HepG2 (cell line): ENCODE measurements around the gene OVAAL. TPM values are rescaled to one million over a fixed set of nuclear protein-coding genes. Genes with fewer than 3 reads are reported as not detected.

Experiments
- CHD2 ChIP-seq: IDR thresholded peaks from 2 replicates; pipeline ENCODE4 v1.6.1; 2011; ENCODE audit warnings: low read depth, low read length, improper control_type of control experiment
- ETV6 ChIP-seq: sonication (generic); formaldehyde crosslinking; conservative IDR thresholded peaks from 2 replicates; pipeline ENCODE4 v1.4.0; 2020; ENCODE audit warnings: missing genetic modification reagents
- GATA4 ChIP-seq: sonication (generic); IDR thresholded peaks from 2 replicates; pipeline ENCODE4 v1.6.1; 2016; ENCODE audit warnings: antibody characterized with exemption, low read depth, borderline replicate concordance
- GATAD2A ChIP-seq: IDR thresholded peaks from 2 replicates; pipeline ENCODE4 v1.6.1; 2016
- HNRNPK ChIP-seq: fragments of 200-400 bp; formaldehyde crosslinking; IDR thresholded peaks from 2 replicates; pipeline ENCODE4 v1.6.1; 2018; ENCODE audit warnings: low read length, low read depth, moderate library complexity, mild to moderate bottlenecking; ENCODE audit not compliant: poor library complexity, severe bottlenecking
- SALL1 ChIP-seq: sonication (generic); formaldehyde crosslinking; IDR thresholded peaks from 2 replicates; pipeline ENCODE4 v1.8.0; 2022; ENCODE audit warnings: mild to moderate bottlenecking, missing genetic modification reagents
- TCF7L2 ChIP-seq: IDR thresholded peaks from 2 replicates; pipeline ENCODE4 v1.6.1; 2011; ENCODE audit warnings: mild to moderate bottlenecking, low read depth, low read length, moderate library complexity
- ZNF331 ChIP-seq: sonication (generic); formaldehyde crosslinking; IDR thresholded peaks from 2 replicates; pipeline ENCODE4 v1.4.0; 2020; ENCODE audit warnings: missing genetic modification reagents
- ZNF503 ChIP-seq: sonication (generic); formaldehyde crosslinking; IDR thresholded peaks from 2 replicates; pipeline ENCODE4 v1.4.0; 2020; ENCODE audit warnings: missing genetic modification reagents
- polyA plus RNA-seq, 8 experiments: library from polyadenylated mRNA; depleted of rRNA in 3 of 8; stranded (reverse) in 7 of 8; unstranded in 1 of 8; fragments of >200 nt; fragmentation: Illumina TruSeq in 4 of 8; extraction: Trizol in 4 of 8; gene quantifications; 2 replicates each; pipeline versions ENCODE4 v1.2.1 to v1.2.3, GENCODE V29; 2011 to 2016; ENCODE audit warnings: low read depth in 4 of 8, missing spikeins in 1 of 8, mixed read lengths in 1 of 8; ENCODE audit not compliant: insufficient read depth in 1 of 8
- total RNA-seq, 5 experiments: library from RNA; depleted of rRNA; stranded (reverse); fragments of >200 nt; fragmentation: Illumina TruSeq; extraction: Trizol; gene quantifications; 2 replicates each; pipeline ENCODE4 v1.2.3, GENCODE V29; 2016; ENCODE audit warnings: low read depth in 1 of 5
- TF ChIP-seq, protein P1 (sequence below): sonication (generic); formaldehyde crosslinking; IDR thresholded peaks from 2 replicates; pipeline ENCODE4 v1.5.0; 2020; ENCODE audit warnings: mild to moderate bottlenecking, missing genetic modification reagents

Gene OVAAL
- total and polyA plus RNA-seq, 2 of the 13 experiments (the other 11 are each of a cell fraction or from before 2014, with no cell fraction given) = 0.04 TPM; not detected in 1

- no peak for TF ChIP-seq GATA4
- TF ChIP-seq ETV6 = no peak
- TF ChIP-seq ZNF503 (CRISPR knock-in tag) = no peak
- no peak for TF ChIP-seq CHD2
- TF ChIP-seq, protein P1, sequence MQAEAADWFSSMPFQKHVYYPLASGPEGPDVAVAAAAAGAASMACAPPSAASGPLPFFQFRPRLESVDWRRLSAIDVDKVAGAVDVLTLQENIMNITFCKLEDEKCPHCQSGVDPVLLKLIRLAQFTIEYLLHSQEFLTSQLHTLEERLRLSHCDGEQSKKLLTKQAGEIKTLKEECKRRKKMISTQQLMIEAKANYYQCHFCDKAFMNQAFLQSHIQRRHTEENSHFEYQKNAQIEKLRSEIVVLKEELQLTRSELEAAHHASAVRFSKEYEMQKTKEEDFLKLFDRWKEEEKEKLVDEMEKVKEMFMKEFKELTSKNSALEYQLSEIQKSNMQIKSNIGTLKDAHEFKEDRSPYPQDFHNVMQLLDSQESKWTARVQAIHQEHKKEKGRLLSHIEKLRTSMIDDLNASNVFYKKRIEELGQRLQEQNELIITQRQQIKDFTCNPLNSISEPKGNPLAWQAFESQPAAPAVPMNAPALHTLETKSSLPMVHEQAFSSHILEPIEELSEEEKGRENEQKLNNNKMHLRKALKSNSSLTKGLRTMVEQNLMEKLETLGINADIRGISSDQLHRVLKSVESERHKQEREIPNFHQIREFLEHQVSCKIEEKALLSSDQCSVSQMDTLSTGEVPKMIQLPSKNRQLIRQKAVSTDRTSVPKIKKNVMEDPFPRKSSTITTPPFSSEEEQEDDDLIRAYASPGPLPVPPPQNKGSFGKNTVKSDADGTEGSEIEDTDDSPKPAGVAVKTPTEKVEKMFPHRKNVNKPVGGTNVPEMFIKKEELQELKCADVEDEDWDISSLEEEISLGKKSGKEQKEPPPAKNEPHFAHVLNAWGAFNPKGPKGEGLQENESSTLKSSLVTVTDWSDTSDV = no peak
- no peak for TF ChIP-seq ZNF331
- no peak for TF ChIP-seq HNRNPK
- TF ChIP-seq TCF7L2 = no peak
- TF ChIP-seq SALL1 (CRISPR knock-in tag) = no peak
- no peak for TF ChIP-seq GATAD2A (CRISPR knock-in tag)
- TF ChIP-seq, all 625 proteins: peak for 0
Measured at GRCh38 chr1:180540697-180541594, 17.8 kb upstream of the OVAAL start (continued).
